Heart left ventricle (tissue), 13 donors: Measurements from ENCODE around the gene SLC43A2.

Experiments
- POLR2A ChIP-seq, 2 donors: fragments of 450-650 bp; IDR thresholded peaks; one replicate each; pipeline ENCODE4 v1.6.1; 2017; ENCODE audit warnings: antibody characterized with exemption in 2 of 2, mild to moderate bottlenecking in 2 of 2, moderate library complexity in 2 of 2
- TF ChIP-seq, protein P1 (sequence below), 12 donors: fragments of 200-600 bp; sonication (generic) in 4 of 12; IDR thresholded peaks; one replicate each; pipeline versions ENCODE4 v1.5.0 to v1.8.0; 2018 to 2022; ENCODE audit warnings: antibody characterized with exemption in 12 of 12, mild to moderate bottlenecking in 5 of 12
- donor health status: ischemic (EF 13 %, LVEDD 7.1; RV severe dilation, severe dysfunction).
- donor health status: DM: no; HTN: yes; CAD: no.
- donor health status: DM: no; HTN: no; CAD: no.
- donor health status: ischemic (EF 25% LVEDD 6.9; RV normal size, moderate dysfunction).
- donor health status: ischemic (EF 25% LVEDD 5.7; RV mildly dilated, moderate dysfunction).
- donor health status: ischemic (EF 35%, LVEDD 5.7; RV mildly dilated, moderate dysfunction).
- donor health status: nonischemic (EF 11% LVEDD 7.7; RV severe dilation, severe dysfunction).
- donor health status: DM: yes; HTN: yes; CAD: no.
- donor health status: PGD.
- donor health status: ischemic (EF 29% LVEDD 5.4; RV normal size, mild dysfunction).
- donor health status: nonischemic (EF 23%, LVEDD 6.1; RV moderate dilation, normal function).

- TF ChIP-seq, protein P1, sequence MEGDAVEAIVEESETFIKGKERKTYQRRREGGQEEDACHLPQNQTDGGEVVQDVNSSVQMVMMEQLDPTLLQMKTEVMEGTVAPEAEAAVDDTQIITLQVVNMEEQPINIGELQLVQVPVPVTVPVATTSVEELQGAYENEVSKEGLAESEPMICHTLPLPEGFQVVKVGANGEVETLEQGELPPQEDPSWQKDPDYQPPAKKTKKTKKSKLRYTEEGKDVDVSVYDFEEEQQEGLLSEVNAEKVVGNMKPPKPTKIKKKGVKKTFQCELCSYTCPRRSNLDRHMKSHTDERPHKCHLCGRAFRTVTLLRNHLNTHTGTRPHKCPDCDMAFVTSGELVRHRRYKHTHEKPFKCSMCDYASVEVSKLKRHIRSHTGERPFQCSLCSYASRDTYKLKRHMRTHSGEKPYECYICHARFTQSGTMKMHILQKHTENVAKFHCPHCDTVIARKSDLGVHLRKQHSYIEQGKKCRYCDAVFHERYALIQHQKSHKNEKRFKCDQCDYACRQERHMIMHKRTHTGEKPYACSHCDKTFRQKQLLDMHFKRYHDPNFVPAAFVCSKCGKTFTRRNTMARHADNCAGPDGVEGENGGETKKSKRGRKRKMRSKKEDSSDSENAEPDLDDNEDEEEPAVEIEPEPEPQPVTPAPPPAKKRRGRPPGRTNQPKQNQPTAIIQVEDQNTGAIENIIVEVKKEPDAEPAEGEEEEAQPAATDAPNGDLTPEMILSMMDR (IDR thresholded peaks at IDR 0.05): no peak
- TF ChIP-seq POLR2A (IDR thresholded peaks at IDR 0.05): no peak
Measured at GRCh38 chr17:1560858-1561355, 67.7 kb downstream of the SLC43A2 start.
